Vagina (tissue), 2 donors: Measurements from ENCODE around the gene LRRC10B.

ENCODE experiments used
- POLR2A ChIP-seq, 2 donors: fragments of 450-650 bp; IDR thresholded peaks; one replicate each; pipeline ENCODE4 v1.6.1; 2017; ENCODE audit warnings: antibody characterized with exemption in 2 of 2, mild to moderate bottlenecking in 2 of 2, moderate library complexity in 2 of 2
- TF ChIP-seq, protein P1 (sequence below), 3 experiments: fragments of 450-650 bp in 2 of 3; fragments of 200-600 bp in 1 of 3; sonication (generic) in 1 of 3; IDR thresholded peaks; one replicate each; pipeline ENCODE4 v1.5.1; 2017 to 2019; ENCODE audit warnings: antibody characterized with exemption in 3 of 3, mild to moderate bottlenecking in 2 of 3, moderate library complexity in 2 of 3

DNA sequence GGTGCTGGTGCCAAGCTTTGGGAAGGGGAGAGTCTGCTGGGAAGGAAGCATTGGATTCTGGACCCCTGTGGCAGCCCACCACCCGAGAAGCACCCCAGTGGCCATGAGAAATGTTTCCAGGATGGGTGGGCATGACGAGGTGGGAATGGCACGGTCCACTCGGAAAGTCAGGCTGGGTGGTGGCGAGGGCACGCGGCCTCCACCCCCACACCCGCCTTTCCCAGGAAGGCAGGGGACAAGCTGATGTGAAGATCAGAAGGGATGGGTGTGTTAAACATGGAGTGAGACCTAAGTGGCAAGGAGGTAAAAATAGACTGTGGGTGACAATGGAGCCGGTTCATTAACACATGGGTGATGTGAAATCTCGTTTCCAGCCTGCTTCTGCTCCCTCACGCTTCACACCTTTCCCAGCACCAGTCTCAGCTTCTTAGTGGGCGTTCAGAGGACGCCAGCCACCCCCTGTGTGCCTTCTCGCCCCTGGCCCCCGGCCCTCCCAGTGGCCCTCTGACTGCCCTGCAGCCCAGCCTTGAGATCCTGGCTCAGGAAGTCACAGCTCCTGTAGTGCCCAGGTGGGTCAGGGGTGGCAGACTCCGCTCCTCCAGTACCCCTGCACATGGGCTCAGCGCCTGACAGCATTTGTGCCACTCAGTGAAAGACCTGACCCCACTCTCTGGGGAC, 27.6 kb downstream of the LRRC10B start:
- TF ChIP-seq, protein P1, sequence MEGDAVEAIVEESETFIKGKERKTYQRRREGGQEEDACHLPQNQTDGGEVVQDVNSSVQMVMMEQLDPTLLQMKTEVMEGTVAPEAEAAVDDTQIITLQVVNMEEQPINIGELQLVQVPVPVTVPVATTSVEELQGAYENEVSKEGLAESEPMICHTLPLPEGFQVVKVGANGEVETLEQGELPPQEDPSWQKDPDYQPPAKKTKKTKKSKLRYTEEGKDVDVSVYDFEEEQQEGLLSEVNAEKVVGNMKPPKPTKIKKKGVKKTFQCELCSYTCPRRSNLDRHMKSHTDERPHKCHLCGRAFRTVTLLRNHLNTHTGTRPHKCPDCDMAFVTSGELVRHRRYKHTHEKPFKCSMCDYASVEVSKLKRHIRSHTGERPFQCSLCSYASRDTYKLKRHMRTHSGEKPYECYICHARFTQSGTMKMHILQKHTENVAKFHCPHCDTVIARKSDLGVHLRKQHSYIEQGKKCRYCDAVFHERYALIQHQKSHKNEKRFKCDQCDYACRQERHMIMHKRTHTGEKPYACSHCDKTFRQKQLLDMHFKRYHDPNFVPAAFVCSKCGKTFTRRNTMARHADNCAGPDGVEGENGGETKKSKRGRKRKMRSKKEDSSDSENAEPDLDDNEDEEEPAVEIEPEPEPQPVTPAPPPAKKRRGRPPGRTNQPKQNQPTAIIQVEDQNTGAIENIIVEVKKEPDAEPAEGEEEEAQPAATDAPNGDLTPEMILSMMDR (IDR thresholded peaks at IDR 0.05) = no peak
- TF ChIP-seq POLR2A (IDR thresholded peaks at IDR 0.05) = no peak
